Testis (tissue), 2 donors: Measurements from ENCODE around the gene TLK2.

ENCODE experiments used
- CTCF ChIP-seq, 3 experiments: fragments of 450-650 bp in 2 of 3; fragments of 200-600 bp in 1 of 3; sonication (generic) in 1 of 3; IDR thresholded peaks; one replicate each; pipeline ENCODE4 v1.5.1; 2016 to 2019; ENCODE audit warnings: antibody characterized with exemption in 3 of 3, mild to moderate bottlenecking in 2 of 3, moderate library complexity in 1 of 3
- POLR2A ChIP-seq: fragments of 450-650 bp; IDR thresholded peaks from one replicate; pipeline ENCODE4 v1.6.1; 2017; ENCODE audit warnings: antibody characterized with exemption, mild to moderate bottlenecking, moderate library complexity

GRCh38 chr17:62601471-62601870, 122.8 kb downstream of the TLK2 start:
- TF ChIP-seq CTCF (IDR thresholded peaks at IDR 0.05): no peak
- TF ChIP-seq POLR2A: no peak
